SH-SY5Y (cell line): ENCODE results near the gene TMEM221.

Source experiments
- GATA2 ChIP-seq: IDR thresholded peaks from 2 replicates; pipeline ENCODE4 v1.6.1; 2011; ENCODE audit warnings: mild to moderate bottlenecking, low read depth, low read length
- GATA3 ChIP-seq: IDR thresholded peaks from 2 replicates; pipeline ENCODE4 v1.6.1; 2011; ENCODE audit warnings: low read depth, mild to moderate bottlenecking, low read length, moderate library complexity

DNA sequence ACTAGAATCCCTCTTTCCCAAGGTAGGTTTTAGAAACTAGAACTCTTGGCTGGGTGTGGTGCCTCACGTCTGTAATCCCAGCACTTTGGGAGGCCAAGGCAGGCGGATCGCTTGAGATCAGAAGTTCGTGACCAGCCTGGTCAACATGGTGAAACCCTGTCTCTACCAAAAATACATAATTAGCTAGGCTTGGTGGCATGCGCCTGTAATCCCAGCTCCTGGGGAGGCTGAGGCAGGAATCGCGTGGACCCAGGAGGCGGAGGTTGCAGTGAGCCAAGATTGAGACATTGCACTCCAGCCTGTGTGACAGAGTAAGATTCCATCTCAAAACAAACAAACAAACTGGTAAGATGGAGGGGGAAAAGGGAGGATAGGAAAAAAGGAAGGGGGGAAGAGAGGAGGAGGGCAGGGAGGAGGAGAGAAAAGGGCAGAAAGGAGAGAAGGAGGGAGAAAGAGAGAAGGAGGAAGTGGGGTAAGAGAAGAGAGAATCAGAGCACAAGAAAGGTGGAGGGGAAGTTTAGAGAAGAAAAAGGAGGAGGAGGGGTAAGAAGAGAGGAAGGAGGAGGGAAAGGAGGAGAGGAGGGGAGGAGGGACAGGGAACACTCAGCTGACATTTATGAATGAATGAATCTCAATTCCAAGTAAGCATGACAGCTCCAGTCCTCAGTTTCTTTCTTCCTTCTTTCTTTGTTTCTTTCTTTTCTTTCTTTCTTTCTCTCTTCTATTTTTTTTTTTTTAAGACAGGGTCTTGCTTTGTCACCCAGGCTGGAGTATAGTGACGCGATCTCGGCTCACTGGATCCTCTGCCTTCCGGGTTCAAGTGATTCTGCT lies 19.2 kb upstream of the TMEM221 start:
- TF ChIP-seq GATA2 (no peak), GATA3 (no peak)
